ENCODE data around the gene ZBTB32.

DNA sequence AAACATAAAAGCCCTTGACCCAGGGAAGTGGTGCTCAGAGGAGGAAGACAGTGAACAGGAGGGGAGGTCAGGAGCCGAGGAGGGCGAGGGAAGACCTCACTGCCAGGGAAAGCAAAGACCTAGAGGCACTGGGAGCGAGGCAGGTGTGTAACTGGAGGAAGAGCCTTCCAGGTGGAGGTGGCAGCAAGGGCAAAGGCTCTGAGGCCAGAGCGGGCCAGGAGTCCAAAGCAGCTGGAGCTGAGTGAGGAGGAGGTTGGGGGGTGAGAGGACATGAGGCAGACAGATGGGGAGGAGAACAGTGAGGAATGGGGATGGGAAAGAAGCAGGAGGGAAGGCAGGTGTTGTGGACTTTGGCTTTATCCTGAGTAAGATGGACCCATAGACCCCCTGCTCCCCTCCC, 34.4 kb upstream of the ZBTB32 start:
- TF ChIP-seq, protein P1, sequence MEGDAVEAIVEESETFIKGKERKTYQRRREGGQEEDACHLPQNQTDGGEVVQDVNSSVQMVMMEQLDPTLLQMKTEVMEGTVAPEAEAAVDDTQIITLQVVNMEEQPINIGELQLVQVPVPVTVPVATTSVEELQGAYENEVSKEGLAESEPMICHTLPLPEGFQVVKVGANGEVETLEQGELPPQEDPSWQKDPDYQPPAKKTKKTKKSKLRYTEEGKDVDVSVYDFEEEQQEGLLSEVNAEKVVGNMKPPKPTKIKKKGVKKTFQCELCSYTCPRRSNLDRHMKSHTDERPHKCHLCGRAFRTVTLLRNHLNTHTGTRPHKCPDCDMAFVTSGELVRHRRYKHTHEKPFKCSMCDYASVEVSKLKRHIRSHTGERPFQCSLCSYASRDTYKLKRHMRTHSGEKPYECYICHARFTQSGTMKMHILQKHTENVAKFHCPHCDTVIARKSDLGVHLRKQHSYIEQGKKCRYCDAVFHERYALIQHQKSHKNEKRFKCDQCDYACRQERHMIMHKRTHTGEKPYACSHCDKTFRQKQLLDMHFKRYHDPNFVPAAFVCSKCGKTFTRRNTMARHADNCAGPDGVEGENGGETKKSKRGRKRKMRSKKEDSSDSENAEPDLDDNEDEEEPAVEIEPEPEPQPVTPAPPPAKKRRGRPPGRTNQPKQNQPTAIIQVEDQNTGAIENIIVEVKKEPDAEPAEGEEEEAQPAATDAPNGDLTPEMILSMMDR (IDR thresholded peaks at IDR 0.05; ENCODE audit: low read depth, low read length, poor library complexity, severe bottlenecking): no peak
- no peak for TF ChIP-seq EZH2phosphoT487 (IDR thresholded peaks at IDR 0.05; ENCODE audit: borderline replicate concordance, low read length)
